ENCODE results near the gene PTPRG.
"Not testable (repeated sequence)": the region's sequence is repeated elsewhere in the genome, so short reads cannot be mapped to it uniquely, and the experiment has no call there.

The PTPRG gene

DNA sequence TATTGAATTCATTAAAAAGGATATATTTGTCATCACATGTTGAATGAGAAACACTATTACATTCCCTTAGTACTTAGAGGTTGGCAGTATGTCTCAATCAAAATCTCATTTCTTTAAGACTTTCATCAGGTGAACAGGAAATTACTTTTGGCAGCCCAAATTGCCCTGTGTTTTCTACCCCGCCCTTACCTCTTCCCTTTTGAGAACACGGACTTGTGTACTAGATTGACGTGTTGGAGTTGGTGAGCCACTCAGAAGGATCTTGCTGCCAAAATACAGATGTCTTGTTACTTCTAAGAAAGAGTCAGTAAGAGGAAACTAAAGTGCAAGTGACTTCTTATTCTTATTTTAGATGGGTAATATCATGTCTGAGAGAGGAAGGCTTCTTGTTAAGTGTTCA lies 425.1 kb downstream of the PTPRG start:
- DNase-seq: no peak

DNA sequence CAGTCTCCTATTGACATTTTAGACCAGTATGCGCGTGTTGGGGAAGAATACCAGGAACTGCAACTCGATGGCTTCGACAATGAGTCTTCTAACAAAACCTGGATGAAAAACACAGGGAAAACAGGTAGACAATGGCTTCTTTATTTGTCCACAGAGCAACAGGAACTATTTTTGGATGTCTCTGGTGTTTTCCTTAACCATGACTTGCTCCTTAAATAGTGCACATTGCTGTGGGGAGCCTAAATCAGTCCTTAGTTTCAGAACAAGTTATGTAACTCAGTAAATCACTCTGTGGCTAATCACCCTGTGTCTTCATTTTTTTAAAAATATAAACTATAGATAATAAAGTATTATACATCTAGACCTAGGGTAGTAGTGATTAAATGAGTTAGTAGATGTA lies 428.3 kb downstream of the PTPRG start:
- DNase-seq: no peak

DNA sequence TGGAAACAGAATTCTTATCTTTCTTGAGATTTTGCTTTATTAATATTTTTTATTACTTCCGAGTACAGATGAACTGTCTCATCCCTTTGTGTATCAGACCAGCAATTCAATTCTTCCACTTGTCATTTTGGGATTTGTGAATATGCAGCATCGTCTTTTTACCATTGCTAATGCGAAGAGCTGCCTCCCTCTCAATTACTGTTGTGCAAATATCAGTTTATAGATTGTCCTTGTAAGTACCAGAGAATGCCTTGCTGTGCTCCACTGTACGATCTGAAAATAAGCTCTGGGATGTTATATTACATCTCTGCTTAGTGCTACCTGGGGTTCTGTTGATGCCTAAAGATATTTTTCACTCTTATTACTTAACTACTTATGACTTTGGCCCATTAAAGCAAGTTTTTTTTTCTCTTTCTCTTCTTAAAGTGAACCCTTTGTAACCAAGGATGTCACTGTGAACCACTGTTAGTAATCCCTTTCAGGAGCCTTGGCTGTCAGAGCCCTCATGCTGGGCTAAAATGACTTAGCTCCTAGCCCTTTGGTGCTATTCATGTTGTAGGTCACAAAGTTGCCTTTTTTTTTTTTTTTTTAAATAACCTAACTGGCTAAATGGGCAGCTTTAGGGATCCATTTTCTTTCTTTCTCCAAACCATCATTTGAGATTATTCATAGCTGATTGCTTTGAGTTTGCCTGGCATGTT lies 429.1 kb downstream of the PTPRG start:
- DNase-seq: no peak

DNA sequence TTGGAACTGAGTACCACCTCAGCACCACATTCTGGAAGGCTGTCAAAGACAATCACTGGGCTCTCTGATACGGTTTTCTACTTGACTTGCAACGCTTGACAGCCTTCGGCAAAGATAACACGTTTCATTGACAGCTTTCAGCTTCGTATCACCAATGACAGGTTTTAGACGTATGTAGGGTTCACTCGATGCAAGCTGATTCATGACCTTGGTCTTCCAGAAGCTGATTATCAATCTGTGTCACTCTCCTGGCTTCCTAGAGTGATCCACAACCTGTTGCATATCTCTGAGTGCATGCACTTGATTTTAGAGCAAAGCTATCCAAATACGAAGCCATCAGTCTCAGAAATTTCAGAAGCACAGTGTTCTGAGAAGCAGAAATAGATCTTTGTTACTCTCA lies 430.3 kb downstream of the PTPRG start:
- no peak for DNase-seq

- DNase-seq: no peak
Observed at GRCh38 chr3:61996366-61996765, 435.0 kb downstream of the PTPRG start.

GRCh38 chr3:61997101-61997500 lies 435.7 kb downstream of the PTPRG start:
- DNase-seq: no peak

DNA sequence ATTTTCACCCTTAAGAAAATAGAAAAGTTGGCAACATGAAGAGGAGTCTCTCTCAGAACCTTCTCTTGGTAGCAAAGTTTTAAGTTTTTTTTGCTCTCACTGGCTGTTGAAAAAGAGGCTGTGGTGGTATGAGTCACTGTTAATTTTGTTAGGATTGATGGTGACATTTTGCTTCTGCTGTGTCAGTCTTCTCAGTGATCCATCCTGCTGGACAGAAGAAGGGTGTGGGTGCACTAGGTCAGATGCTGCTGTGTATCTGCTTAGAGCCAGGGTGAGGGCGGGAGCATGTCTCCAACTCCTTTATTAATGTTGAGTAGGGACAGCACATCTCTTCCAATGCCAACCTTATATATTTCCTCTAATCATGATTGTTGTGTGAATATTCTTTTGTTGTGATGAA lies 442.5 kb downstream of the PTPRG start:
- DNase-seq: no peak

DNA sequence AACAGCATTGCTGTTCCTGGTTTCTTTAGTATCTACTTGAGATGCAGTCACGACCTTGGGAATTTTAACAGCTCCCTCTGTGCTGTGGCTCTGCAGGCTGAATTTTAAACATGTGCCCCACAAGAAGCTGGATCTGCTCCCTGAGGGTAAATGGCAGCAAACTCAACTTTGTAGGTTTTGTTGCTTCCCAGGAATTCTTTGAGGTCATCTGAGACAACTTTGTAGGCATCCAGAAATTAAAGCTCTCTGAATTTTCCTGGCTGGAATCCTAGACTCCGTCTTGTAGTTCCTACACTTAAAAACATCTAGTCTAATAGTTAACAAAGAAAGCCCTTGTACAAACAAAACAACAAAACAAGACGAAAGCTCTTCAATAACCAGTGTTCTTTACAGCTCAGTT lies 445.7 kb downstream of the PTPRG start:
- no peak for DNase-seq

DNA sequence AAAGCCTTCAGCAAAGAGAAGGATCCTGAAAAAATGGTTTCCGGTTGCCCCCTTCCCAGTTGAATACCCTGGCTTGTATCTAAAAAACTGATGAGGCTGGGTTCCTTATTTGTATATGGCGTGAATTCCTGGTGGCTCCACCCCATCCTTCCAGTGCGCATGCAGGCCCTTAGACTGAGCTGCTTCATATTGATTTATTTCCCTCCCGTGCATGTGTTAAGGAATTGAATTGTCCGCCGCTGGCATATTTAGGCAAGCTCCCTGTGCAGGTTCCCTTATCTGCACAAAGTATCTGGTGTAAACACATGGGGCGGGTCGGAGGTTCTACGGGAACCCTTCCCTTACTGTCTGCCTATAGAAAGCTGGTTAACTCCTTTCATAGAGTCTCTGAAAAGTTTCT lies 449.6 kb downstream of the PTPRG start:
- no peak for DNase-seq

DNA sequence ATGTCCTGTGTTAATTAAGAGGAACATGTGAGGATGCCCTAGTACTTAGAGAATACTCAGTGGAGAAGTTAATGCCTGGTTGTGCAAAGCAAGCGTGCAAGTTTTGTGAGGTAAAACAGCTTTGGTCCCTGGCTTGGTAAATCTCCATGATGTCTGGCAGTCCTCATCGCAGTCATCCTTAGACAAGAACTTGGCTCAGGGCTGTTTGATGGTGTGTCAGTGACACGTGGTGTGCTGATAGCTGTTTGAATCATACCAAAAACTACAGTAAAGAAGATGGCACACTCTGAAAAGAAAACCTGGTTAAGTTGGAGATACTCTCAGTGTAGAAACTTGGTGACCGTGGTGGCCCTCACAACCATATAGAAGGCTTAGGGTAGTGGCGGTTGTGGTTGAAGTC lies 450.3 kb downstream of the PTPRG start:
- DNase-seq: no peak

GRCh38 chr3:62013951-62014350 lies 452.6 kb downstream of the PTPRG start:
- DNase-seq: no peak

DNA sequence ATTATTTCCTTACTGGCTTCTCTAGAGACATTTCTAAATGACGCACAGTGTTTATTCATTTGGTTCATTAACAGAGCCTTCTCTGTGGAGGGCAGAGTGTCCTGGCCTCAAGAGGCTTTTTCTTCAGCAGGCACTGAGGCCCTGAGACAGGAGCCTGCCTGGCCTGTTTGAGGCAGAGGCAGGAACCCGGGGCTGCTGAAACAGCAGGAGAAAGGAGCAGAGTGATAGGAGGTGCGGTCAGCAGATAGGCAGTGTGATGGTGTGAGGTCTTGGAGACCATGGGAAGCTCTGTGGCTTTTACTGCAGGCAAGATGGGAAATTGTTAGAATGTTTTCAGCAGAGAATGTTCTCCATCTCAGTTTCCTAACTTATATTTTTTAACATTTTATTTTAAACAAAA lies 453.7 kb downstream of the PTPRG start:
- no peak for DNase-seq

- DNase-seq: no peak
Observed at GRCh38 chr3:62019906-62020305, 458.5 kb downstream of the PTPRG start.

DNA sequence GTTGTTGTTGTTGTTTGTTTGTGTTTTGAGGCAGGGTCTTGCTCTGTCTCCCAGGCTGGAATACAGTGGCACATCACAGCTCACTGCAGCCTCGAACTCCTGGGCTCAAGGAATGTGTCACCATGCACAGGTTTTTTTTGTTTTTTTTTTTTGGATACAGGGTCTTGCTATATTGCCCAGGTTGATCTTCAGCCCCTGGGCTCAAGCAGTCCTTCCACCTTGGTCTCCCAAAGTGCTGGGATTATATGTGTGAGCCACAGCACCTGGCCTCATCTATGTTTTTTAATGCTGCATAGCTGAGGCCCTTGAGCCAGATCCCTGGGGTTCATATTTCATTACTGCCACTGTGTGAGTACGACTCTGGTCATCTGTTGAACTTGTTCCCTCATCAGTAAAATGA lies 459.3 kb downstream of the PTPRG start:
- no peak for DNase-seq

- DNase-seq: no peak
Observed at GRCh38 chr3:62022312-62022711, 460.9 kb downstream of the PTPRG start.

DNA sequence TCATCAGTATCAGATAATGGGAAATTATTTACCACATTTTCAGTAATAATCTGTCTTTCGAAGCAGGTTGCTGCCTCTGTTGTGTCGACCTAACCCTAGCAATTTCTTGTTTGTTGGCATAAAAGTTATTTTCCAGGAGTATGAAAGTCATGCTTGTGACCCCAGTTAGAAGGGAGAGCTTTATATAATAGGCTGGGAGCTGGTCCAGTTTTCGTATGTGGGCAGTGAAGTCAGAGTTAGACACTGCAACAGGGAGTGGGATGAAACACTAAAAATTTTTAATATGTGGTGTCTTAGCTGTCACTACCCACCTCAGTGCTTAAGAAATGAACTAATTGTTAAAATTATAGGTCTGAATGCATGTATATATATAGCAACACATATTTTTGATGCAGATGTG lies 463.5 kb downstream of the PTPRG start:
- no peak for DNase-seq

GRCh38 chr3:62025913-62026312 lies 464.5 kb downstream of the PTPRG start:
- no peak for DNase-seq

DNA sequence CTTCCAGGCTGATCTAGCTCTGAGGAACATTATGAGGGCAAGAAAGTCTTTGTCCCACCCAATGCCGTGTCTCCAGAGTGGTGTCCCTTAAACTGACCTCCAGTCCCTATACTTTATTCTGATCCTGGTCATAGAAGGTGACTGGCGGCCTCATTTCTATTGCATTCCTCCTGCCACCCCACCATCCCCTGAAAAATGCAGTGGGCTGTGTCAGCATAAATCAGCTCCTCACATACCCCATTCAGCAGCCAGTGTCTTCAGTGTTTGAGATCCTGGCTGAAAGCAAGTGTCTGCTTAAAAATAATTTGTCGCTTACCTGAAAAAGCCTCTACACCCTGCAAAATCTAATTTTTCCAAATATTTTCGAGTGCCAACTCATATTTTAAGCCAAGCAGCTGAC lies 465.9 kb downstream of the PTPRG start:
- no peak for DNase-seq

GRCh38 chr3:62027796-62028195 lies 466.4 kb downstream of the PTPRG start:
- DNase-seq: no peak

- DNase-seq: no peak
Observed at GRCh38 chr3:62028236-62028635, 466.9 kb downstream of the PTPRG start.

GRCh38 chr3:62032738-62033137 lies 471.4 kb downstream of the PTPRG start:
- no peak for DNase-seq

GRCh38 chr3:62035402-62036057 lies 474.2 kb downstream of the PTPRG start:
- no peak for DNase-seq

DNA sequence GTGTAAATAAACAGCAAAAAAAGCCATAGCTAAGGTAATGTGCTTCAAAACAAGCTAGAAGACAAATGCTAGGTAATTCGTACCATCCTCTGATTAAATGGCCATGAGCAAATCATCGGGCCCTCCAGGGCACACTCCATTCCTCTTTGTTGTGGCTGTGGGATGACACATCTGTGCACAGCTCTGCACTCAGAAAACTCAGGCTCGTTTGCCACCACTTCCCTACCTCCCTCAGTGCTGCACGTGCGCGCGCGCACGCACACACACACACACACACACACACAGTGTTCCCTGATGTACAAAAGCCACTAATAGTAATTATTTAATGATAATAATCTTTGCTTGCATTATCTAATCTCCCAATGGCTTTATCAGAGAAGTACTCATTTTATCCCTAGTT lies 475.4 kb downstream of the PTPRG start:
- DNase-seq: no peak

GRCh38 chr3:62038798-62039197 lies 477.4 kb downstream of the PTPRG start:
- not testable (repeated sequence) for DNase-seq

GRCh38 chr3:62039586-62039985 lies 478.2 kb downstream of the PTPRG start:
- no peak for DNase-seq

All from stimulated activated naive CD4-positive, alpha-beta T cell treated with Interleukin-2 at 50 U/mL for 16 hours (primary cell).